ENCODE results near the gene ZSWIM6.

The ZSWIM6 gene

DNA sequence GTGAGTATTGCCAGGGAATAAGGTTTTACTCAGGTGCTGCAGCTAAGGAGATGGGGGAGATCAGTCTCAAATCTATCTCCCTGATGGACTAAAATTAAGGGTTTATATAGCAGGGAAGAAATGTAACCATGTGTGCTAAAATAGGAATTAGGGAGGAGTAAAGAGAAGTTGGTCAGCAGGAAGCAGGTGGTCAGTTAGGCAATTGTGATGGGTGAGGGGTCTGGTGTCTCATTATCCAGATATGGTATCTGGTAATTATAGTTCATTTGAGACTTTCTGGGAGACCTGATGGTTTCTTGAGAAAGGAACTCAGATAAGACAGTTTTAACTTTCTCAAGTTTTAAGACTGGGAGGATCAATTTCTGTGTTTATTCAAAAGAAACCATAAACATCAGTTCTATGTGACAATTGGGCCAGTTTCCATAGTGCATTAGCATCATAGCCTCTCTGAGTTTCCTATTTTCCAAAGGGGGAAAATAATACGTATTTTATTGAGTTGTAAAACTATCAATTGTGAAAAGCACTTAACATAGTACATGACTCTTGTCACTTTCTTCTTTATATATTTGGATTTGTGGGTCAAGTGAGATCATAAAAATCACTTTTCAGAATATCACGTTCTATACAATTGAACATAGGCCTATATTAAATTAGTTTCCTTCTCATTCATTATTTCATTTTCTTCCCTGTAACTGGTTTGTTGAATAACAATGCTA is 115.9 kb downstream of the ZSWIM6 start:
- CTCF ChIA-PET: no interaction called here
- no peak for DNase-seq
- Histone ChIP-seq H3K27ac (ENCODE audit: insufficient read depth in 1 of 2, low read depth in 1 of 2, low read length in 2 of 2, poor library complexity in 1 of 2, severe bottlenecking in 2 of 2) (no peak overlapping the region), H3K36me3 (ENCODE audit: control insufficient read depth in 4 of 4, insufficient read depth in 4 of 4, low read length in 3 of 4) (peaks cover 0 to 6% (median 3%) of the 10 kb centered on the region in 4 experiments), H3K4me3 (ENCODE audit: control insufficient read depth in 1 of 7, extremely low read depth in 1 of 7, insufficient read depth in 4 of 7, low read depth in 2 of 7, low read length in 6 of 7) (no peak overlapping the region), H3K9me3 (ENCODE audit: control extremely low read depth in 1 of 5, control insufficient read depth in 4 of 5, insufficient read depth in 2 of 5, low read depth in 1 of 5, low read length in 4 of 5) (peaks cover 3 to 43% (median 17%) of the 10 kb centered on the region in 5 experiments), H3K4me1 (ENCODE audit: control extremely low read depth in 1 of 4, control insufficient read depth in 4 of 4, insufficient read depth in 4 of 4, low read length in 3 of 4) (peaks cover 0 to 1% (median 0%) of the 10 kb centered on the region in 4 experiments), H3K27me3 (replicated peaks in 2 of 5; ENCODE audit: control insufficient read depth in 4 of 5, insufficient read depth in 5 of 5, low read length in 4 of 5) (no peaks in the 10 kb centered on the region)
- no CpG with 5 or more reads among the region's 2 CpGs for WGBS (ENCODE audit: insufficient coverage)
- POLR2A ChIA-PET: no interaction called here

DNA sequence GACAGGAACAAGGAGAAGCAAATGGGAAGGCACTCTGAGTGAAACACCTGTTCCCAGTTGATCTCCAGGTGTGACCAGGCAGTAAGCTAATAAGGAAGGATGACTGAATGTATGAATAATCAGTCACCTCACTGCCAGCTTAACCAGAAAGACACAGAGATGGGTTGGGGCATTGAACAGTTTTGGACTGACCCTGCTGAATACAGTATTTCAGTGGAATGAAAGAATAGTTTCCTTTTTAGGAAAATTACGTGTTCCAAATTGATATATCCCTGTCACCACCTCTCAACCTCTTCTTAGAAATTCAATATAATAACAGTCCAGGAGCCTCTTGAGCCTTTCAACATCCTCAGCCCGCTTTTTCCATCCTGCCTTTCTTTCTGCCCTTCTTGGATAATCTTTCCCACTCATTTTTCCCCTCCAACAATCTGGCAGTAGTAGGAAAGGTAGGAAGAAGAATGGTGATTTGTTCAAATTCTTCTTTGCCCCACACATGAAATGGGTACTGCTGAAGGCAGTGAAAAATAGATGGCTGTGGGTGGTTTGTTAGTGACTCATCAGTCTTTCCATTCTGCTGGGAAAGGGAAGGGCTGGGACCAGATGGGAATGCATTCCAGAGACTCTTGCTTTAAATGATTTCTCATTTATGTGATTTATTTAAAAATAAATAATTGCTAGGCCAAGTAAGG is 117.9 kb downstream of the ZSWIM6 start:
- H3K9me3 ChIP-seq (ENCODE audit: control extremely low read depth in 1 of 5, control insufficient read depth in 4 of 5, insufficient read depth in 2 of 5, low read depth in 1 of 5, low read length in 4 of 5): peaks cover 0 to 34% (median 12%) of the 10 kb centered on the region in 5 experiments
- no peak overlapping the region for H3K27ac ChIP-seq (ENCODE audit: insufficient read depth in 1 of 2, low read depth in 1 of 2, low read length in 2 of 2, poor library complexity in 1 of 2, severe bottlenecking in 2 of 2)
- peaks cover 0 to 6% (median under 1%) of the 10 kb centered on the region in 4 experiments for H3K36me3 ChIP-seq (ENCODE audit: control insufficient read depth in 4 of 4, insufficient read depth in 4 of 4, low read length in 3 of 4)
- no peaks in the 10 kb centered on the region for H3K27me3 ChIP-seq (replicated peaks in 2 of 5; ENCODE audit: control insufficient read depth in 4 of 5, insufficient read depth in 5 of 5, low read length in 4 of 5)
- ChIA-PET POLR2A (no interaction called here), CTCF (interaction anchor here (1.0 kb wide), 1 partner anchor 9 kb away, joined by 3 read pairs; no protein-coding TSS in a partner anchor)
- H3K4me3 ChIP-seq (ENCODE audit: control insufficient read depth in 1 of 7, extremely low read depth in 1 of 7, insufficient read depth in 4 of 7, low read depth in 2 of 7, low read length in 6 of 7): no peak overlapping the region
- H3K4me1 ChIP-seq (ENCODE audit: control extremely low read depth in 1 of 4, control insufficient read depth in 4 of 4, insufficient read depth in 4 of 4, low read length in 3 of 4): peaks cover 0 to 1% (median 0%) of the 10 kb centered on the region in 4 experiments
- DNase-seq: no peak
- no CpG with 5 or more reads among the region's 2 CpGs for WGBS (ENCODE audit: insufficient coverage)

DNA sequence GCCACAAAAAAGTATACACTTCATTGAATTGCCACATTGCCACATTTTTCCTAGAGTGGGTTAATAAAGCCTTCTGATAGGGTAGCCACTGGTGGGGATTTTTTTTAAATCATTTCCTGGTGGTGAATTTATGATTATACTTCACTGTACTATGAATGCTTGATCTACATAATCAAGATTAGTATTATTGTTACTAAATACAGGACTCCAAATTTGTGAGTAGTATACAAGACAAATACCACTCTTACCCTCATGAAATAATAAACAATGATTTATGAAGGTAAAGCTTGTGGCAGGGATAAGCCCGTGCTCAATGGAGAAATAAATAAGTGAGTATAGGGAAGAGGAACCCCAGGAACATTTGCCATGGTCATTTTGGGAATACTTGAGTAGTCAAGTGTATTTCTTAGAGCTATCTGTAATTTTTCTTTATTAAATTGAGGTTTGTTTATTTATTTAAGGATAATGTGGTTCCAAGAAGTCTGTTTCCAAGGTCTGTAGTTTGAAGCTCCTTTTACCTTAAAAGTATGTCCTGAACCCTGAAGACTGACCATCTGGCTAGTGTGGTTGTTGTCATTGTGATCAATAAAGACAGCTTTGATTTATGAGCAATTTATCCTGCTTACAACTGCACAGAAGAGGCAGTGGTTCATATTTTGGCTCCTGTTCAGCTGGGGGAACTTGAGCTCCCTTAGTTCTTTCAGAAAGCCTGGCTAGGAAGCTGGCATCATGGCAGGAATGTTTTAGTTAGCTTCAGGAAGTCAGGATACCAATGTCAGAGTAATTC is 118.6 kb downstream of the ZSWIM6 start:
- no peak overlapping the region for H3K27ac ChIP-seq (ENCODE audit: insufficient read depth in 1 of 2, low read depth in 1 of 2, low read length in 2 of 2, poor library complexity in 1 of 2, severe bottlenecking in 2 of 2)
- H3K4me3 ChIP-seq (ENCODE audit: control insufficient read depth in 1 of 7, extremely low read depth in 1 of 7, insufficient read depth in 4 of 7, low read depth in 2 of 7, low read length in 6 of 7): no peak overlapping the region
- DNase-seq: no peak
- no peaks in the 10 kb centered on the region for H3K27me3 ChIP-seq (replicated peaks in 2 of 5; ENCODE audit: control insufficient read depth in 4 of 5, insufficient read depth in 5 of 5, low read length in 4 of 5)
- peaks cover 0 to 6% (median under 1%) of the 10 kb centered on the region in 4 experiments for H3K36me3 ChIP-seq (ENCODE audit: control insufficient read depth in 4 of 4, insufficient read depth in 4 of 4, low read length in 3 of 4)
- H3K9me3 ChIP-seq (ENCODE audit: control extremely low read depth in 1 of 5, control insufficient read depth in 4 of 5, insufficient read depth in 2 of 5, low read depth in 1 of 5, low read length in 4 of 5): peaks cover 0 to 28% (median 12%) of the 10 kb centered on the region in 5 experiments
- peaks cover 0 to 1% (median 0%) of the 10 kb centered on the region in 4 experiments for H3K4me1 ChIP-seq (ENCODE audit: control extremely low read depth in 1 of 4, control insufficient read depth in 4 of 4, insufficient read depth in 4 of 4, low read length in 3 of 4)
- ChIA-PET CTCF (interaction anchor here (1.1 kb wide), 1 partner anchor 46 kb away, joined by 3 read pairs; no protein-coding TSS in a partner anchor), POLR2A (no interaction called here)
- 75% methylated on average over 1 of the region's 1 CpG for WGBS (ENCODE audit: insufficient coverage)

GRCh38 chr5:61455179-61456006 is 123.3 kb downstream of the ZSWIM6 start:
- H3K36me3 ChIP-seq (ENCODE audit: control insufficient read depth in 4 of 4, insufficient read depth in 4 of 4, low read length in 3 of 4): no peaks in the 10 kb centered on the region
- DNase-seq: no peak
- ChIA-PET POLR2A (no interaction called here), CTCF (no interaction called here)
- H3K27me3 ChIP-seq (replicated peaks in 2 of 5; ENCODE audit: control insufficient read depth in 4 of 5, insufficient read depth in 5 of 5, low read length in 4 of 5): no peaks in the 10 kb centered on the region
- H3K27ac ChIP-seq (ENCODE audit: insufficient read depth in 1 of 2, low read depth in 1 of 2, low read length in 2 of 2, poor library complexity in 1 of 2, severe bottlenecking in 2 of 2): no peak overlapping the region
- no peak overlapping the region for H3K4me3 ChIP-seq (ENCODE audit: control insufficient read depth in 1 of 7, extremely low read depth in 1 of 7, insufficient read depth in 4 of 7, low read depth in 2 of 7, low read length in 6 of 7)
- peaks cover 0 to 1% (median 0%) of the 10 kb centered on the region in 4 experiments for H3K4me1 ChIP-seq (ENCODE audit: control extremely low read depth in 1 of 4, control insufficient read depth in 4 of 4, insufficient read depth in 4 of 4, low read length in 3 of 4)
- 100% methylated on average over 3 of the region's 12 CpGs for whole genome bisulfite sequencing (ENCODE audit: insufficient coverage)
- H3K9me3 ChIP-seq (ENCODE audit: control extremely low read depth in 1 of 5, control insufficient read depth in 4 of 5, insufficient read depth in 2 of 5, low read depth in 1 of 5, low read length in 4 of 5): no peaks in the 10 kb centered on the region

- H3K4me1 ChIP-seq (ENCODE audit: control extremely low read depth in 1 of 4, control insufficient read depth in 4 of 4, insufficient read depth in 4 of 4, low read length in 3 of 4): no peaks in the 10 kb centered on the region
- no peaks in the 10 kb centered on the region for H3K27me3 ChIP-seq (replicated peaks in 2 of 5; ENCODE audit: control insufficient read depth in 4 of 5, insufficient read depth in 5 of 5, low read length in 4 of 5)
- no peak overlapping the region for H3K27ac ChIP-seq (ENCODE audit: insufficient read depth in 1 of 2, low read depth in 1 of 2, low read length in 2 of 2, poor library complexity in 1 of 2, severe bottlenecking in 2 of 2)
- ChIA-PET POLR2A (interaction anchor here (0.6 kb wide), 1 partner anchor 461 kb away, joined by 3 read pairs; no protein-coding TSS in a partner anchor), CTCF (interaction anchor here (1.3 kb wide), 1 partner anchor 10 kb away, joined by 3 read pairs; no protein-coding TSS in a partner anchor)
- H3K4me3 ChIP-seq (ENCODE audit: control insufficient read depth in 1 of 7, extremely low read depth in 1 of 7, insufficient read depth in 4 of 7, low read depth in 2 of 7, low read length in 6 of 7): no peak overlapping the region
- H3K9me3 ChIP-seq (ENCODE audit: control extremely low read depth in 1 of 5, control insufficient read depth in 4 of 5, insufficient read depth in 2 of 5, low read depth in 1 of 5, low read length in 4 of 5): no peaks in the 10 kb centered on the region
- no CpG with 5 or more reads among the region's 3 CpGs for WGBS (ENCODE audit: insufficient coverage)
- DNase-seq: no peak
- no peaks in the 10 kb centered on the region for H3K36me3 ChIP-seq (ENCODE audit: control insufficient read depth in 4 of 4, insufficient read depth in 4 of 4, low read length in 3 of 4)
Observed at GRCh38 chr5:61460471-61460870, 128.4 kb downstream of the ZSWIM6 start.

GRCh38 chr5:61461417-61461816 is 129.4 kb downstream of the ZSWIM6 start:
- H3K4me1 ChIP-seq (ENCODE audit: control extremely low read depth in 1 of 4, control insufficient read depth in 4 of 4, insufficient read depth in 4 of 4, low read length in 3 of 4): no peaks in the 10 kb centered on the region
- H3K36me3 ChIP-seq (ENCODE audit: control insufficient read depth in 4 of 4, insufficient read depth in 4 of 4, low read length in 3 of 4): no peaks in the 10 kb centered on the region
- no peak overlapping the region for H3K4me3 ChIP-seq (ENCODE audit: control insufficient read depth in 1 of 7, extremely low read depth in 1 of 7, insufficient read depth in 4 of 7, low read depth in 2 of 7, low read length in 6 of 7)
- ChIA-PET CTCF (interaction anchor here (1.0 to 1.3 kb wide), 2 partner anchors 10 to 20 kb away, joined by 3 read pairs; no protein-coding TSS in a partner anchor), POLR2A (no interaction called here)
- no peaks in the 10 kb centered on the region for H3K27me3 ChIP-seq (replicated peaks in 2 of 5; ENCODE audit: control insufficient read depth in 4 of 5, insufficient read depth in 5 of 5, low read length in 4 of 5)
- no peaks in the 10 kb centered on the region for H3K9me3 ChIP-seq (ENCODE audit: control extremely low read depth in 1 of 5, control insufficient read depth in 4 of 5, insufficient read depth in 2 of 5, low read depth in 1 of 5, low read length in 4 of 5)
- no peak overlapping the region for H3K27ac ChIP-seq (ENCODE audit: insufficient read depth in 1 of 2, low read depth in 1 of 2, low read length in 2 of 2, poor library complexity in 1 of 2, severe bottlenecking in 2 of 2)
- no peak for DNase-seq
- WGBS (ENCODE audit: insufficient coverage): 100% methylated on average over 1 of the region's 1 CpG

Data from common myeloid progenitor, CD34-positive (primary cell).